ENCODE measurements around the gene UGT1A3.
"Not testable (repeated sequence)": the region's sequence is repeated elsewhere in the genome, so short reads cannot be mapped to it uniquely, and the experiment has no call there.

Gene UGT1A3

GRCh38 chr2:233728723-233729301 is at the start of gene UGT1A3:
Gene UGT1A3 (plus strand): TSS chr2:233729042. CDS start chr2:233729127, 85 bp downstream.
- DNase-seq = no peak

DNA sequence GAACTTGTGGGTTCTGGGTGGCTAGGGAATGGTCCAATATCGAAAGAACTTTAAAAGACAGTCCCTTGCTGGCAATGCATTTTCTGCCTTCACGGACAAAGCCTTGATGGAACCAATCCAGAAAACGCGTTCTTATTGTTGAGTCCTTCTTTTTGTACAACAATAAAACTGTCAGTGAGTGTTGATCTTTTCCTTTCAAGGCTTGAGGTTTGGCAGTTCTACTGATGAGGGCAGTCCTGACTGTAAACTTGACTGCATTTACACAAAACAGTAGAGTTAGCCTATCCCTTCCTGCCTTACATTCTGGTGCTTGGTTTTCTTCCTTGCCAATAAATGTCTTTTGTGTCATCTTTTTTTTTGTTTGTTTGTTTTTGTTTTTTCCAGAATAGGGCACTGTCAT is 49.6 kb upstream of the UGT1A3 start:
- no peak for DNase-seq

- DNase-seq = no peak
Observed at GRCh38 chr2:233680361-233681045, 48.3 kb upstream of the UGT1A3 start.

DNA sequence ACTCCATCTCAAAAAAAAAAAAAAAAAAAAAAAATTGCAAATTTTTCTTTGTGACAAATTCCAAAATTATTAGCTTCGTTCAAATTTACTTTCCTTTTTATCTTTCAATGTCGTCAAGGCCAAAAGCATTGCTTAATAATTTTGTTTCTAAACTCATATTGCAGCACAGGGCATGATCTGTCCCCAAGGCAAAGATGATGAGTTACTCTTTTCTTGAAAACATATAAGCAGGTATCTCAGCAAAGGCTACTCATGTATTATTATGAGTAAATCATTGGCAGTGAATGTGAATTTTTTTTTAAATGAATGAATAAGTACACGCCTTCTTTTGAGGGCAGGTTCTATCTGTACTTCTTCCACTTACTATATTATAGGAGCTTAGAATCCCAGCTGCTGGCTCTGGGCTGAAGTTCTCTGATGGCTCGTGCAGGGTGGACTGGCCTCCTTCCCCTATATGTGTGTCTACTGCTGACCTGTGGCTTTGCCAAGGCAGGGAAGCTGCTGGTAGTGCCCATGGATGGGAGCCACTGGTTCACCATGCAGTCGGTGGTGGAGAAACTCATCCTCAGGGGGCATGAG is 47.2 kb upstream of the UGT1A3 start, which contains the start of gene UGT1A7:
UGT1A7 (plus strand) TSS at position 381 of the 579 bp plus-strand sequence; CDS start at position 418, 37 bp downstream.
- no peak for DNase-seq

- no peak for DNase-seq
Observed at GRCh38 chr2:233684640-233685039, 44.2 kb upstream of the UGT1A3 start.

GRCh38 chr2:233686928-233687327 is 41.9 kb upstream of the UGT1A3 start:
- DNase-seq = no peak

DNA sequence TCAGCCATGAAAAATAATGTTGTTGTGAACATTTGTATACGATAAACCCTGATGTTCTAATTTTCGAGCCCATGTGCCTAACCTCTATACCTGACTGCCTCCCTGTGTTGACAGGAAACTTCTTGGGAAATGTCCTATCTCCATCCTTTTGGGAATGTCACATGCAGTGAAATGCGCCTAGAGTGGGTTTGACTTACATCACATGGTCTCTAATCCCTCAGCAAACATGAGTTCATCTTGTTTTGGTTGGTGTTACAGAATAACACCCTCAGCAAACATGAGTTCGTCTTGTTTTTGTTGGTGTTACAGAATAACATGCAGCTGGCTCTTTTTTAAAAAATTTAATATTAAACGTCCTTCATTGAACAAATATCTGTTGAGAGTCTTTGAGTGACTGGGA is 40.5 kb upstream of the UGT1A3 start:
- DNase-seq = no peak

DNA sequence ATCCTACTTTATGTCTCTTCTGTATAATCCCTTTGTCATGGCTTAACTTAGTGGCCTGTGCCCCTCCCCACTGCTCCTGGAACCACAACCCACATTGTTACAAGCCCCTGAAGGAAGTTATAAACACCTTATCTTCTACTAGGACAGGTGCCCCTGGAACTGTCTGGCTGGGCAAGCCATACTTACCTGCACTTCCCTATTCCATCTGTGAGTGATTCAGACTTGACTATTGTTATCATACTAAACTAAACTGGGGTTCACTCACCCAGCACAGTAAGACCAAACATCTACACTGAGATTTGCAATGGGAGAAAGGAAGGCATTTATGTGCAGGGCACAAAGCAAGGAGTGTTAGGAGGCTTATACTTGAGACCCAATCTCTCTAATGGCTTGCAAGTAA is 39.8 kb upstream of the UGT1A3 start:
- DNase-seq = no peak

- DNase-seq = no peak
Observed at GRCh38 chr2:233689501-233689900, 39.3 kb upstream of the UGT1A3 start.

GRCh38 chr2:233690444-233690843 is 38.4 kb upstream of the UGT1A3 start:
- DNase-seq = no peak

- no peak for DNase-seq
Observed at GRCh38 chr2:233691443-233692433, 37.1 kb upstream of the UGT1A3 start.

- no peak for DNase-seq
Observed at GRCh38 chr2:233692648-233693047, 36.2 kb upstream of the UGT1A3 start, which contains the start of gene UGT1A6. Gene UGT1A6 (plus strand): TSS chr2:233692890. CDS start chr2:233693005, 115 bp downstream.

DNA sequence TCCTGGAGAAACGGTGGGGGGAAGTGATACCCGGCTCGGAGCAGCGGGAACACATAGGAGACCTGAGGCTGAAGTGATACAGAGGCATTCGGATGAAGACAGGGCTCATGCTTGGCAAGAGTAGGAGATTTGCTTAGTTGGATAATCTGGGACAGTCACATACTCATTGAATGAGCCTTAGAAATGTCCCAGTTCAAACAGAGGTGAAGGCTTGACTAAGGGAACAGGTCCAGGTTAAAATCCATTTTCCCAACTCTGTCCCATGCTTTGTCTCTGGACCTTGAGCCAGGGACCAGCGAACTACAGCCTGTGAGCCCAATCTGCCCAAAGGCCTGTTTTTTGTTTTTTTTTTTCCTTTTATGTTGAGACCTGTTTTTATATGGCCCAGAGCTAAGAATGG is 34.9 kb upstream of the UGT1A3 start:
- no peak for DNase-seq

DNA sequence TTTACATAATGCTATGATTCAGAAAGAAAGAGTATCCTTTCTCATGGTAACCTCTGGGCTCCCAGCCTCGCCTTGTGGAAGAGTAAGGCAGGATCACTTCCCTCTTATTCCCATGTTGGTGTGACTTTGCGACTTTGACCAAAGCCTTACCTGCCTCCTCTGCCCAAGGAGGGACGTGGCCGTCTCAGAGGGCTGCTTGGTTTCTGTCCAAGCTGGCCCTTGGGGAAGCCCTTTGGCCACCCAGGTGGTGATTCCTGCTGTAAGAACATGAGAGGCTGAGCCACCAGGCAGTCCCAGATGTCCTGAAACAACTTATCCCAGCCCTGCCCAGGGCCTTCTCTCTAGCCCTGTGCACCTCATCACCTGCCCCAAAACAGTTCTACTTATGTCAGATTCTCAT is 30.1 kb upstream of the UGT1A3 start:
- no peak for DNase-seq

DNA sequence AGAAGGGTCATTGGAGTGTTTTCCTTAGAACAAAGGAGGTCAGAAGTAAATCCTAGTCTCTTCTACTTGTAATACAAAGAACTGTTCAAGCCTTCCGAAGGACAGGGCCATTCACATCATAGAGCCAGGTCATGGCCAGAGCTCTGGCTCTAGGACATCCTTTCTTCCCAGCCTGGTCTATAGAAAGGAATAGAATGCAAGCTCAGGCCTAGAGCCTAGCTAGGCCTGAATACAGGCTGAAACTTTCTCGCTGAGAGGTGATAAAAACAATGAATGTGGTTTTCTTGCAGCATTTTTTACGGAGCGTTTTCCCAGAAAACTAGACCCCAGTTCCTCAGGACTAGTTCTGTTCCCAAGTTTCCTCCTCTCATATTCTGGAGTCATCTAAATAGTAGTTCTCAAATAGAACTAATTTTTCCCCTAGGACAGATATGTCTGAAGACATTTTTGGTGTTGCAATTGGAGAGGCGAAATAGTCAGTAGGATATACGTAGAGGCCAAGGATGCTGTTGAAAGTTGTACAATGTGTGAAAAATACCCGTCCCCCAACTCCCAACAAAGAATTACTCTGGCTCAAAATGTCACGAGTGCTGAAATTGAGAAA is 29.3 kb upstream of the UGT1A3 start:
- no peak for DNase-seq

DNA sequence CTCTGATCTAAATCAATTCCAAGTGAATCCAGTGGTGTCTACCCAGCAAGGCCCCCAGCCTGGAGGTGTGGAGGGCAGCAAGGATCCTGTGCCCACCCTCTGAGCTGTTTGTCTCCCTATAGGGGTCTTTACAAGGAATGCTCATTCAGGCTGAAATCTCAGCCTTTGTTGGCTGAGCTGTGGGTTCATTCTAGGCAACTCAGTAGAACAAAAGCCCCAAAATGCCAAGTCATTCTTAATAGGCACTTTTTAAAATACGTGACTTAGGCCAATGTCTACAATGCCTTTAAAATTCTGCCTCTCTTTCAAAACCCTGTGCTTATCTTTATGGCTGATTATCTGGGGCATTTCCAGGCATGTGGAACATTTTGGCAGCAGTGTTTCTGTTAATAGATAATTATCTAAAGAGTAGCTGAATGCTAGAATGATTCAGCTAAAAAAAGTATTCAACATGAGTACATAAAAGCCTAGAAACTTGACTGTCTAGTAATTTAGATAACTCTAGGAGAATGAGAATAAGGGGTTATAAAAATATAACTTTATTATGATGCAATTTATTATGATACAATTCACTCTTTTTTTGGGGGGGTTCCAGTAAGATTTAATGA is 28.7 kb upstream of the UGT1A3 start:
- no peak for DNase-seq

DNA sequence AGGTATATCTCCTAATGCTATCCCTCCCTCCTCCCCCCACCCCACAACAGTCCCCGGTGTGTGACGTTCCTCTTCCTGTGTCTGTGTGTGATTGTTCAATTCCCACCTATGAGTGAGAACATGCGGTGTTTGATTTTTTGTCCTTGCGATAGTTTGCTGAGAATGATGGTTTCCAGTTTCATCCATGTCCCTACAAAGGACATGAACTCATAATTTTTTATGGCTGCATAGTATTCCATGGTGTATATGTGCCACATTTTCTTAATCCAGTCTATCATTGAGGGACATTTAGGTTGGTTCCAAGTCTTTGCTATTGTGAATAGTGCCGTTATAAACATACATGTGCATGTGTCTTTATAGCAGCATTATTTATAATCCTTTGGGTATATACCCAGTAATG is 28.0 kb upstream of the UGT1A3 start:
- DNase-seq = not testable (repeated sequence)

DNA sequence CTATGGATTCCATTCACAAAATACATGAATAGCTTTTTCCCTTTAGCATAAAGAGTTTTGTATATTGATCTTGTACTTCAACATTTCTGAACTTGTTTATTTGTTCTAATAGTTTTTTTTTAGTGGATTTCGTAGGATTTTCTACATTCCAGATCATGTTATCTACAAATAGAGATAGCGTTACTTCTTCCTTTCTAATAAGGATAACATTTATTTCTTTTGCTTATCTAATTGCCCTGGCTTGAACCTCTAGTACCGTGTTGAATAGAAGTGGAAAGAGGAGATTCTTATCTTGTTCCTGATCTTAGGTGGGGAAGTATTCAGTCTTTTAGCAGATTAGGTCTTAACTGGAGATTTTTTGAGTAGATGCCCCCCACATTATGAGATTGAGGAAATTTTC is 26.6 kb upstream of the UGT1A3 start:
- DNase-seq = no peak

DNA sequence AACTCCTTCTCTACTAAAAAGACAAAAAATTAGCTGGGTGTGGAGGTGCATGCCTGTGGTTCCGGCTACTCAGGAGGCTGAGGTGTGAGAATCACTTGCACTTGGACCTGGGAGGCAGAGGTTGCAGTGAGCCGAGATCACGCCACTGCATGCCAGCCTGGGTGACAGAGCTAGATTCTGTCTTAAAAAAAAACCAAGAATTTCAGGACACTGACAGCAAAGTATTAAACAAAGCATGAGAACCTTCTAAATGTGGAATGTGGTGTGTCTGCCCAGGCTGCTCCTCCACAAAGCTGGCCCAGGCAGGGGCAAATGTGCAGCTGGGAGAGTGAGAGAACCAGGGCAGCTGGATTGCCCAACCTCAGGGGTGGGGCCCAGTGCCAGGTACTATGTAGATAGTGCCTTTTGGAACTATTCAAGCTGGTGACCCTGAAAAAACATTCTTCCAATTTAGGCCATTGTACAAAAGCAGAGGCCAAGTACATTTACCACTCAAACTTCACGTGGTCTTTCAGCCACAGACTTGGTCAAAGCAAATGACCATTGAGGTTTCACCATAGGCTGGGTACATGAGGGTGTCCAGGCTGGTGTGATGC is 22.8 kb upstream of the UGT1A3 start:
- DNase-seq = no peak

DNA sequence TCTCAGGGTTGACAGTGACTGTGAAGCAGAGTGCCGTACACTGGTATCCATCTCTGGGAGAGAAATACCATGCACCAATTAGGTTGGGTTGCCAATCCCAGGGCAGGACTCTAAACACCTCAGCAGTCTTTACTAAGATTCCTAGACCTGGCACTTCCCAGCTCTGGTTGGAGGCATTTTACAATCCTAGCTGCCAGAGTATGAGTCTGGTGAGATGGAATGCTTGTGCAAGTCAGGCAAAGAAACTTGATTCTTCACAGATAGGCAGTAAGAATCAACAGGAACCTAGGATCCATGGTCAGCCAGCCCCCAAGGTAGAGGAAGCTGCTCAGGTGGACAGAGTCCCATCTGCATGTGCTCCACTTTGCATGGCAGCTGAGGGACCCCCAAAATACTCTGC is 22.1 kb upstream of the UGT1A3 start:
- no peak for DNase-seq

DNA sequence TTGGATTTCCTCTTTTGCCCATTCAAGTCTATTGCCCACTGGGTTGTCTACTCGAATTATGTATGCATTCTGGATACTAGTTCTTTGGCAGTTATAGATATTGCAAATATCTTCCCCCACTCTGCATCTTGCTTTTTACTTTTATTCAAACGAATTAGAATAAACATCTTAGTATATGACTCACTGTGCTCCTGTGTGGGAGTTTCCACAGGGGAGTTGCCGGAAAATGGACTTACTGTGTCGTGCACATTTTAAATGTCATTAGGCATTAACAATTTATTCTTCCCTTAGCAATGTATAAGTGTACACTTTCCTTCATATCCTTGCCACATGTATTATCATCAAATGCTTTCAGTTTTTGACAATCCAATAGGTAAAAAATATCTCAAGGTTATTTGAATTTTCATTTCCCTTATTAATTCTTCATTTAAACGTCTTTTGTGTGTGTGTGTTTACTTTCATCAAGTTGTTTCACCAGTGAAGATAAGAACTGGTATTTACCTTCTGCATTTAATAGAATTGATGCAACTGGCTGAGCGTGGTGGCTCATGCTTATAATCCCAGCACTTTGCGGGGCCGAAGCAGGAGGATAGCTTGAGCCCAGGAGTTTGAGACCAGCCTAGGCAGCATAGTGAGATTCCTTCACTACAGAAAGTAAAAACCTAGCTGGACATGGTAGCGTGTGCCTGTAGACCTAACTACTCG is 20.8 kb upstream of the UGT1A3 start:
- DNase-seq = no peak

Data from activated effector memory CD4-positive, alpha-beta T cell treated with anti-CD3 and anti-CD28 coated beads, Interleukin-2, amount 50 U/mL, for 16 hours (primary cell).